GM19468 (cell line): Measurements from ENCODE around the gene USP17L26.
"Not testable (repeated sequence)": the region's sequence is repeated elsewhere in the genome, so short reads cannot be mapped to it uniquely, and the experiment has no call there.

Experiments used
- ATAC-seq: cut with Tn5 transposase; IDR thresholded peaks from one replicate; pipeline ENCODE4 v1.9.1; 2021; ENCODE audit warnings: mild to moderate bottlenecking, moderate library complexity, moderate number of reproducible peaks; ENCODE audit not compliant: unreplicated experiment; ENCODE audit errors: extremely low read depth

Gene USP17L26, protein sequence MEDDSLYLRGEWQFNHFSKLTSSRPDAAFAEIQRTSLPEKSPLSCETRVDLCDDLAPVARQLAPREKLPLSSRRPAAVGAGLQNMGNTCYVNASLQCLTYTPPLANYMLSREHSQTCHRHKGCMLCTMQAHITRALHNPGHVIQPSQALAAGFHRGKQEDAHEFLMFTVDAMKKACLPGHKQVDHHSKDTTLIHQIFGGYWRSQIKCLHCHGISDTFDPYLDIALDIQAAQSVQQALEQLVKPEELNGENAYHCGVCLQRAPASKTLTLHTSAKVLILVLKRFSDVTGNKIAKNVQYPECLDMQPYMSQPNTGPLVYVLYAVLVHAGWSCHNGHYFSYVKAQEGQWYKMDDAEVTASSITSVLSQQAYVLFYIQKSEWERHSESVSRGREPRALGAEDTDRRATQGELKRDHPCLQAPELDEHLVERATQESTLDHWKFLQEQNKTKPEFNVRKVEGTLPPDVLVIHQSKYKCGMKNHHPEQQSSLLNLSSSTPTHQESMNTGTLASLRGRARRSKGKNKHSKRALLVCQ

DNA sequence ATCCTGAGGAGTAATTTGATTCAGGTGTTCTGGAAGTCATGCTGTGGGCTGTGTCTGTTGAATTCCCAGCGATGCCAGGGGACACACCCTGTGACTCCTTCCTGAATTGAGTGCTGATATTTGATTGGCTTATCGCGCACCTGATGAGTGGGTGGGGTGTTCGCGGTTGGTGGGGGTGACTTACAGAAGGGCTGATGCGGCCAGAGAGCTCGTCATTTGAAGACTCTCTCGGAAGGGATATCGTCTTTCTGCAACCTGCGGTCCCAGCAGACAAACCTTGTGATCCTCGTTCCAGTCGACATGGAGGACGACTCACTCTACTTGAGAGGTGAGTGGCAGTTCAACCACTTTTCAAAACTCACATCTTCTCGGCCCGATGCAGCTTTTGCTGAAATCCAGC lies at the start of gene USP17L26:
USP17L26 (plus strand) TSS at position 301 of the 400 bp plus-strand sequence; CDS start at position 301, 0 bp downstream.
- not testable (repeated sequence) for ATAC-seq

GRCh38 chr4:9324191-9324590 lies 10.3 kb upstream of the USP17L26 start:
- ATAC-seq, result not testable (repeated sequence)

GRCh38 chr4:9324865-9325264 lies 9.6 kb upstream of the USP17L26 start, which contains the start of gene USP17L24:
USP17L24 (plus strand) TSS chr4:9325165; CDS start chr4:9325165, 0 bp downstream.
- ATAC-seq, result not testable (repeated sequence)

- ATAC-seq, result not testable (repeated sequence)
Observed at GRCh38 chr4:9329611-9330010, 4.8 kb upstream of the USP17L26 start, which contains the start of gene USP17L25. USP17L25 (plus strand) TSS chr4:9329911; CDS start chr4:9329911, 0 bp downstream.

- not testable (repeated sequence) for ATAC-seq
Observed at GRCh38 chr4:9339103-9339502, 4.6 kb downstream of the USP17L26 start, which contains the start of gene USP17L5. USP17L5 (plus strand) TSS chr4:9339403; CDS start chr4:9339403, 0 bp downstream.

GRCh38 chr4:9343848-9344247 lies 9.4 kb downstream of the USP17L26 start, which contains the start of gene USP17L27:
USP17L27 (plus strand) TSS chr4:9344148; CDS start chr4:9344148, 0 bp downstream.
- not testable (repeated sequence) for ATAC-seq

DNA sequence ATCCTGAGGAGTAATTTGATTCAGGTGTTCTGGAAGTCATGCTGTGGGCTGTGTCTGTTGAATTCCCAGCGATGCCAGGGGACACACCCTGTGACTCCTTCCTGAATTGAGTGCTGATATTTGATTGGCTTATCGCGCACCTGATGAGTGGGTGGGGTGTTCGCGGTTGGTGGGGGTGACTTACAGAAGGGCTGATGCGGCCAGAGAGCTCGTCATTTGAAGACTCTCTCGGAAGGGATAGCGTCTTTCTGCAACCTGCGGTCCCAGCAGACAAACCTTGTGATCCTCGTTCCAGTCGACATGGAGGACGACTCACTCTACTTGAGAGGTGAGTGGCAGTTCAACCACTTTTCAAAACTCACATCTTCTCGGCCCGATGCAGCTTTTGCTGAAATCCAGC lies 14.1 kb downstream of the USP17L26 start, which contains the start of gene USP17L28:
USP17L28 (plus strand) TSS at position 301 of the 400 bp plus-strand sequence; CDS start at position 301, 0 bp downstream.
- ATAC-seq, result not testable (repeated sequence)

- not testable (repeated sequence) for ATAC-seq
Observed at GRCh38 chr4:9350866-9351265, 16.4 kb downstream of the USP17L26 start.

- ATAC-seq, result not testable (repeated sequence)
Observed at GRCh38 chr4:9353338-9353737, 18.9 kb downstream of the USP17L26 start, which contains the start of gene USP17L29. USP17L29 (plus strand) TSS chr4:9353638; CDS start chr4:9353638, 0 bp downstream.

DNA sequence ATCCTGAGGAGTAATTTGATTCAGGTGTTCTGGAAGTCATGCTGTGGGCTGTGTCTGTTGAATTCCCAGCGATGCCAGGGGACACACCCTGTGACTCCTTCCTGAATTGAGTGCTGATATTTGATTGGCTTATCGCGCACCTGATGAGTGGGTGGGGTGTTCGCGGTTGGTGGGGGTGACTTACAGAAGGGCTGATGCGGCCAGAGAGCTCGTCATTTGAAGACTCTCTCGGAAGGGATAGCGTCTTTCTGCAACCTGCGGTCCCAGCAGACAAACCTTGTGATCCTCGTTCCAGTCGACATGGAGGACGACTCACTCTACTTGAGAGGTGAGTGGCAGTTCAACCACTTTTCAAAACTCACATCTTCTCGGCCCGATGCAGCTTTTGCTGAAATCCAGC lies 28.4 kb downstream of the USP17L26 start, which contains the start of gene USP17L30:
USP17L30 (plus strand) TSS at position 301 of the 400 bp plus-strand sequence; CDS start at position 301, 0 bp downstream.
- ATAC-seq, result not testable (repeated sequence)

GRCh38 chr4:9379881-9380280 lies 45.4 kb downstream of the USP17L26 start:
- ATAC-seq, result not testable (repeated sequence)

GRCh38 chr4:9381012-9381534 lies 46.6 kb downstream of the USP17L26 start:
- not testable (repeated sequence) for ATAC-seq

- ATAC-seq, result no peak
Observed at GRCh38 chr4:9384126-9384525, 49.7 kb downstream of the USP17L26 start.
